A549 treated with AZD9567 at 1 μM for 4 hours (cell line): ENCODE measurements around the gene CEACAM8. TPM values are rescaled to one million over a fixed set of nuclear protein-coding genes. Genes with fewer than 3 reads are reported as not detected.

Source experiments
- total RNA-seq: library from RNA; stranded (reverse); fragments of 200-300 nt; extraction: Qiagen RNA extraction; gene quantifications from 5 replicates; pipeline ENCODE4 v1.2.3, GENCODE V29; 2022; ENCODE audit not compliant: insufficient read depth

CEACAM8 gene
- total RNA-seq = not detected in 5 replicates

DNA sequence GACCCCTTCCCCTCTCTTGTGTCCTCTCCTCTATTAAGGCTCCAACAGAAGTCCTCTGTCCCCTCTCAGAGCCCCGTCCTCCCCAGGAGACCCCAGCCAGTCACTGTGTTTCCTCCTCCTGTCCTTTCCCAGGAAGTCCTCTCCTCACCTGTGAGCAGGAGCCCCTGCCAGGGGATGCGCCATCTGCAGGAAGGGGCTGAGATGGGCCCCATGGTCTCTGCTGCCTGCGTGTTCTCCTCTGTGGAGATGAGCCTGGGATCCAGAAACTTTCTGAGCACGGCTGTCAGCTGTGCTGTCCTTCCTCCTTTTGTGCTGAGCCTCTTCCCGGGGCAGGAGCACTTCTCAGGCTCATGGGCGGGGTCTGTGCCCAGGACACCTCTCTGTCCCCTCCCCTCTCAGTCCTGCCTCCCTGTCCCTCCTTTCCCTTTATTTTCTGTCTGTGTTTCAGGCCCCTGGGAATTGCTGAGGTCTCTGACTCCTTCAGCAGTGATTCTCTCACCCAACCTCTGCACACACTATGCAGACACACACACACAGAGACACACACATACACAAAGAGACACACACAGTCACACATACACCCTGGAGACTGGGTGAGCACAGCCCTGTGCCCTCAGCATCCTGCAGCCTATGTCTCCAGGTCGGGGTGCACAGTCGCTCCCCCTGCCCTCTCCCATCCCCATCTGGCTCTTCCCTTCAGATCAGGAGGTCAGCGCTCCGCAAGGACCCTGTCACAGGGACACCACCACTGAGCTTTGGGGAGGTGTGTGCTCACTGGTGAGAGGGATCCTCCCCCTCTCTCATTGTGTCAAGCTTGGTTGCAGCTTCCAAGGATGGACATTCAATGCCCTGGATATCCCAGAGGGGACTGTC, at the start of gene CEACAM8:
CEACAM8 (minus strand) TSS at position 308 of the 873 bp plus-strand sequence; CDS start at position 212, 96 bp downstream.

Other genes with a start within 250 kb of the CEACAM8 start
- gene CNFN, start 204.6 kb downstream of the CEACAM8 start, total RNA-seq = 31.4 to 52.9 TPM (median 48.6 TPM) in 5 replicates
- gene LIPE, start 167.5 kb downstream of the CEACAM8 start, total RNA-seq = 1.5 to 3.1 TPM (median 2.3 TPM) in 5 replicates
- gene CXCL17, start 152.0 kb downstream of the CEACAM8 start, total RNA-seq = 0.09 to 0.11 TPM in 2 of 5 replicates, not detected in the others
- gene CEACAM1, start 66.4 kb downstream of the CEACAM8 start, total RNA-seq = 1.3 to 2.4 TPM (median 1.4 TPM) in 5 replicates
- 0.03 to 0.10 TPM (median 0.06 TPM) in 3 of 5 replicates, not detected in the others for gene PSG3, start 145.6 kb upstream of the CEACAM8 start, total RNA-seq
- 0.16 to 0.20 TPM (median 0.19 TPM) in 3 of 5 replicates, not detected in the others for gene PSG8, start 170.8 kb upstream of the CEACAM8 start, total RNA-seq